Fibroblast of the aortic adventitia (primary cell): ENCODE results near the gene STX2. TPM values are rescaled to one million over a fixed set of nuclear protein-coding genes. Genes with fewer than 3 reads are reported as not detected.

Source experiments
- DNase-seq: peaks from one replicate; pipeline ENCODE4 v3.0.0-alpha.2; 2010; ENCODE audit warnings: low read depth
- H3K4me3 ChIP-seq: 2 replicates; pipeline ENCODE4 v1.5.1; 2011; ENCODE audit warnings: low read depth, mild to moderate bottlenecking, control low read depth, low read length, moderate library complexity
- total RNA-seq: library from RNA; depleted of rRNA; stranded (reverse); fragments of >200 nt; gene quantifications from 2 replicates; pipeline ENCODE4 v1.2.3, GENCODE V29; 2012; ENCODE audit warnings: low replicate concordance
- TF ChIP-seq, protein P1 (sequence below): IDR thresholded peaks from 2 replicates; pipeline ENCODE4 v1.5.1; 2011; ENCODE audit warnings: mild to moderate bottlenecking, low read length, control low read depth, inconsistent platforms; ENCODE audit not compliant: insufficient read depth

STX2 gene
- total RNA-seq, 1 donor = 48.1 TPM

GRCh38 chr12:130819681-130820080 is 19.4 kb downstream of the STX2 start:
- no peak for DNase-seq
- TF ChIP-seq, protein P1, sequence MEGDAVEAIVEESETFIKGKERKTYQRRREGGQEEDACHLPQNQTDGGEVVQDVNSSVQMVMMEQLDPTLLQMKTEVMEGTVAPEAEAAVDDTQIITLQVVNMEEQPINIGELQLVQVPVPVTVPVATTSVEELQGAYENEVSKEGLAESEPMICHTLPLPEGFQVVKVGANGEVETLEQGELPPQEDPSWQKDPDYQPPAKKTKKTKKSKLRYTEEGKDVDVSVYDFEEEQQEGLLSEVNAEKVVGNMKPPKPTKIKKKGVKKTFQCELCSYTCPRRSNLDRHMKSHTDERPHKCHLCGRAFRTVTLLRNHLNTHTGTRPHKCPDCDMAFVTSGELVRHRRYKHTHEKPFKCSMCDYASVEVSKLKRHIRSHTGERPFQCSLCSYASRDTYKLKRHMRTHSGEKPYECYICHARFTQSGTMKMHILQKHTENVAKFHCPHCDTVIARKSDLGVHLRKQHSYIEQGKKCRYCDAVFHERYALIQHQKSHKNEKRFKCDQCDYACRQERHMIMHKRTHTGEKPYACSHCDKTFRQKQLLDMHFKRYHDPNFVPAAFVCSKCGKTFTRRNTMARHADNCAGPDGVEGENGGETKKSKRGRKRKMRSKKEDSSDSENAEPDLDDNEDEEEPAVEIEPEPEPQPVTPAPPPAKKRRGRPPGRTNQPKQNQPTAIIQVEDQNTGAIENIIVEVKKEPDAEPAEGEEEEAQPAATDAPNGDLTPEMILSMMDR = no peak
- H3K4me3 ChIP-seq = no peak overlapping the region

DNA sequence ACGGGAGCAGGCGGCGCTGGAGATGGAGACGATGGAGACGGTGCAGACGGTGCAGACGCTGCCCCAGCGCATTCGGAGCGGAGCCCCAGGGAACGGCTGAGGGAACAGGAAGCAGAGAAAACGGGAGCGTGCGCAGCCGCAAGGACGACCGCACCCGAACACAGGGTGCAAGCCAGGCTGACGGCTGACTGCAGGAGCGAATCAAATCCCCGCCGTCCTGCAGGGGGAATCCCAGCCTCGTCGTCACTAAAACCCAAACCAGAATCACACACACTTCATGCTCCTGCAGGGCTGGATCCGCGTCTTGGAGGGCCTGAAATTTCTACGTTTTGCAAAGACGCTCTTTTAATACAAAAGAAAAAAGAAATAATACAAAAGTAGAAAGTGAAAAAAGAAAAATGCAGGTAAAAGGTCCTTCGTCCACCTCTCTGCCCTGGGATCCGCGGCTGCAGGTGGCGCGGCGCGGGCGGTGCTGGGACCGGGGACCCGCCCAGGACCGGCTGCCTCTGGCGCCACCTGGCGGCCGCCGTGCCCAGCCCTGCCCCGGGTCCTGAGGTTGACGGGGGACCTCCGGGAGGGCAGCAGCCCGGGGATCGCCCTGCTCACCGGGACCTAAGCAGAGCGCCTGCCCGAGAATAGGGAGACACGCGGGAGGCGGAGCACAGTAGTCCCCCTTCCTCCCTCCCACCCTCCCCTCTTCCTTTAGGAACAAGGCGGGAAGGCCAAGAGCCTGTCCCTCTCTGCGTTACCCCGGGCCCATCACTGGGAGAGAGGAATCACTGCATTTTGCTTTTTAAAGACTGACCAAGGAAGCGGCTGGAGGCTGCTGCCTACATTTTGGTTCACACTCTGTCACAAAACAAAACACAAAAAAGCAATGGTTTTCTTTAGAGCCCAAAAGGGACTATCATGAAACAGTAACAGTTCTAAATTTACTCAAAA is 20.1 kb downstream of the STX2 start:
- peak overlapping the region; percentile 57 for H3K4me3 ChIP-seq

GRCh38 chr12:130818272-130818634 is 20.8 kb downstream of the STX2 start:
- no peak for DNase-seq
- TF ChIP-seq, protein P1 = no peak

More for the DNA sequence above, 20.1 kb downstream of the STX2 start:
- DNase-seq = peak; percentile 47
- TF ChIP-seq, protein P1 = peak; percentile 68

GRCh38 chr12:130817804-130818203 is 21.2 kb downstream of the STX2 start:
- no peak overlapping the region for H3K4me3 ChIP-seq
- TF ChIP-seq, protein P1 = no peak
- no peak for DNase-seq

More at GRCh38 chr12:130818272-130818634, 20.8 kb downstream of the STX2 start:
- H3K4me3 ChIP-seq = peak overlapping the region; percentile 57

DNA sequence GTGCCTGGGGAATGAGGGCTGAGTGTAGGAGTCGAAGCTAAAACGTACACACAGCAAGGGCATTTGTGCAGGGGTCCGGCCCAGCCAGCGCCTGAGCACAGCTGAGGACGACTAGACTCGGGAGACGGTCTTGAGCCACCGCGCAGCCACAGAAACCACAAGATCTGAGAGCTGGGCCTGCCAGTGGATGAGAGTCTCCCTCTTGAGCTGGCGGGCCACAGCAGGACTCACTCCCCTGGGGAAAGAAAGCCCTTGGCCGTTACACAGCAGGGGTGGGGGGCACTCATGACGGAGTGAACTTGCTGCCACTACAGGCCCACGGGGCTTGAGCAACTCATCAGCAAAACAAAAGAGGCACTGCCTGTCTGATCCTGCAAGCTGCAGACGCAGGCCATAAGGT is 23.0 kb downstream of the STX2 start:
- DNase-seq = no peak
- no peak overlapping the region for H3K4me3 ChIP-seq

DNA sequence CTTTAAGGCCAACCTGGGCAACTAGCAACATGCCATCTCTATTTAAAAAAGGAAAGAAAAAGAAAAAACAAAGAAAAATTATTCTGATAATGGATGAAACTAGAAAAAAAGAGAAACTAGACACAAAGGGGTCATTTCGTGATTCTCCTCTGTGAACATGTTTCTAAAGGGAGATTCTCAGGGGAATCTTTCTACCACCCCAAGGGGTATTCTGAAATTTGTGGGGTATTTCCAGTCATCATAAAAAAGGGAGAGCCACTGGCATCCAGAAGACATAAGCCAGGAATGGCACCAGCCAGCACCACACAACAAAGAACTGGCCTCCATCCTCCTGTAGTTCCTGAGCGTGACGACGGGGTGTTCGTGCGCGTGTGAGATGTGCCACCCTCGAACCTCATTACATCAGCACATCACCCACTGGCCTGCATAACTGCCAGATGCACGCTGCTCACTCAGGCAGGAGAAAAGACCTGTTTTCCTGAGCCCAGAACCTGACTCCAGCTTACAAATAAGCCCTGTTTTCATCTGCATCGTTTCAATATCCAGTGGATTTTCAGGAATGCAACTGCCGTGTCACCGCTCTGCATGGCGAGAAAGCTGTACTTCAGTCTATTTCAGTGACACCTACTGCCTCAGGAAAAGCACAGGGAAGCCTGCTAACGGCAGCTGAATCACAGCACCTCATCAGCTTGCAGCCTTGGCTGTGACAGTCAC is 23.9 kb downstream of the STX2 start:
- TF ChIP-seq, protein P1 = no peak
- no peak overlapping the region for H3K4me3 ChIP-seq

More for the DNA sequence above, 23.0 kb downstream of the STX2 start:
- TF ChIP-seq, protein P1 = no peak

More for the DNA sequence above, 23.9 kb downstream of the STX2 start:
- DNase-seq = no peak
